Measurements from ENCODE around the gene GRIK3.

- TF ChIP-seq CTCF (conservative IDR thresholded peaks at IDR 0.05 in 1 of 2, IDR thresholded peaks at IDR 0.05 in 1 of 2; ENCODE audit: extremely low read depth in 1 of 2, insufficient read depth in 1 of 2, low read depth in 1 of 2, low read length in 2 of 2) = no peak
- TF ChIP-seq EZH2 (IDR thresholded peaks at IDR 0.05; ENCODE audit: borderline replicate concordance, low read length) = no peak
Observed at GRCh38 chr1:37016121-37016520, 18.2 kb downstream of the GRIK3 start.
